ENCODE data around the gene KRT6C.

Gene KRT6C

DNA sequence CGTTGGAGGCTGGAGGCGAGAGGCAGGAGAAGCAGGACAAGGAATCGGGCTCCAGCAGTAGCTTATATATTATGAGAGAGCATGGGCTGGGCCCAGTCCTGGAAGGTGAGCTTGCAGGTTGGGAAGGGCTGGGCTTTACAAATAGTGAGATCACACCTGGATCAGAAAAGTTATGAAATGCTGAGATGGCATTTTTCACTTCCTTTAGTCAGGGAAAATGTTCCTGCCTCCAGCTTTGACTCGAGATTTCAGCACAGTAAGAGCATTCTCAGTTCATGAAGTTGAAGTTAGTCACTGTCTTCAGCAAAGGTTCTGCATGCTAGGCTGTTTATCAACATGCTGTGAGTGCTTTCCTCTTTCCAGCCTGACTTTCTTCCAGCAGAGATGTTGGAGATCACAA is at the start of gene KRT6C:
KRT6C (minus strand) TSS at position 38 of the 400 bp plus-strand sequence. CDS start 68 bp downstream, outside the sequence.
- H3K4me3 ChIP-seq (ENCODE audit: control insufficient read depth, low read depth, low read length), result no peak within 1 kb of the TSS
- TF ChIP-seq, protein P1, sequence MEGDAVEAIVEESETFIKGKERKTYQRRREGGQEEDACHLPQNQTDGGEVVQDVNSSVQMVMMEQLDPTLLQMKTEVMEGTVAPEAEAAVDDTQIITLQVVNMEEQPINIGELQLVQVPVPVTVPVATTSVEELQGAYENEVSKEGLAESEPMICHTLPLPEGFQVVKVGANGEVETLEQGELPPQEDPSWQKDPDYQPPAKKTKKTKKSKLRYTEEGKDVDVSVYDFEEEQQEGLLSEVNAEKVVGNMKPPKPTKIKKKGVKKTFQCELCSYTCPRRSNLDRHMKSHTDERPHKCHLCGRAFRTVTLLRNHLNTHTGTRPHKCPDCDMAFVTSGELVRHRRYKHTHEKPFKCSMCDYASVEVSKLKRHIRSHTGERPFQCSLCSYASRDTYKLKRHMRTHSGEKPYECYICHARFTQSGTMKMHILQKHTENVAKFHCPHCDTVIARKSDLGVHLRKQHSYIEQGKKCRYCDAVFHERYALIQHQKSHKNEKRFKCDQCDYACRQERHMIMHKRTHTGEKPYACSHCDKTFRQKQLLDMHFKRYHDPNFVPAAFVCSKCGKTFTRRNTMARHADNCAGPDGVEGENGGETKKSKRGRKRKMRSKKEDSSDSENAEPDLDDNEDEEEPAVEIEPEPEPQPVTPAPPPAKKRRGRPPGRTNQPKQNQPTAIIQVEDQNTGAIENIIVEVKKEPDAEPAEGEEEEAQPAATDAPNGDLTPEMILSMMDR (IDR thresholded peaks at IDR 0.05; ENCODE audit: control insufficient read depth, insufficient read depth, low read depth, low read length, missing control alignments), result no peak
- DNase-seq (ENCODE audit: low read depth), result no peak

DNA sequence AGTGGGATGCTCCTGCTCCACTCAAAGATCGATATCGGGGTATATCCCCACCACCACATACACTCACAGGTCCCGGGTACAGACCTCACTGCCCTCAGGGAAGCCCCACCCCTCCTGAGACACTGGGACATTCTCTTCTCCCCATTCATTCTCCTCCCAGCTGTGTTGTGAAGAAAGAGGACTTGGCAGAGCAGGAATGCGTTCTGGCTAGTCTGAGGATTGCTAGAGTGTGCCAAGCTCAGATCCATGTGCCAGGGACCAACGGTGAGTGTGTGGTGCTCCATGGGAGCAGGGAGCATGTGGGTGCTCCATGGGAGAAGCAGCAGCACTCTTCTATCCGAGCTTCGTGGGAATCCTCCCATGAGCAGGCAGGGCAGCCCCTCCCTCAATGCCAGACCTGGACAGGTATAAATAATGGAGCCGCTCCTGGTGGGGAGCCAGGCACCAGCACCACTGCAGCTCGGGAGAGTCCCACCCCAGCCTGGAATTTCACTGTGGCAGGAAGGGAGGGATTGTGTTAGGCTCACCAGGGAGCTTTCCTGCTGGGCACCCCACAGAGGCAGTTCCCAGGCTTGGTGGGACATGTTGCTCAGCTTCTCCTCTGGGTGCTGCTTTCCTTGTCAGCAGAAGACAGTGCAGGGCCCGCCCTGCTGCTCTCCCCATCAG is 48.9 kb upstream of the KRT6C start:
- H3K4me3 ChIP-seq (ENCODE audit: control insufficient read depth, low read depth, low read length), result no peak overlapping the region
- DNase-seq (ENCODE audit: low read depth), result no peak

DNA sequence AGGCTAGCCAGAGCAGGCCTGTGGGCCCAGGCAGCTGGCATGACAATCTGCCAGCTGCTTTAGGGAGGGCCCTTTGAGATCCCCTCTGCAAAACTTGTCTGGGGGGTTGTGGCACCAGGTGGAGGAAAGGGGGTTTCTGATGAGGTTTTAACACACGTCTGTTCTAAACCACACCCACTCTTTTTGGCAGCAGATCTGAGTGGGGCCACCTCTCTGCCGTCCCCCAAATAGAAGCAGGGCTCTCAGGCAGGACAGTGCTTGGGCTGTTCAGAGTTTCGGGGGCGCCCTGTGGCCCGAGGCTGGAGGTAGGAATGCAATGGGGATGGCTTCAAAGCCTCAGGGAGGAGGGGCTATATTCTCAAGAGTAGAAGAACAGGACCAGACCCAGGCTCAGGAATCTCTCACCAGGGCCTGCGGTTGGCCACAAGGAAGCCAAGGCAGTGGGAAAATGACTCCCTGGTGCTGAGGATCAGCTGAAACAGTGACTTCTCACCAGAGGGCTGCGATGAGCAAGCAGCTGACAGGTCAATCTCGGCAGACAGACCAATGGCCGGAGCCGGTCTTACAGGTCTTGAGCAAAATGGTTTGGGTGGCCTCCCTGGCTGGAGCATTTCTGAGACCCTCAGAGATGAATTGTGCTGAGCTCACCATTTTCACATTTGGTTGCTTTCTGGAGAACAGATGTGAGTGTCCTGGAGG is 48.1 kb upstream of the KRT6C start:
- no peak for DNase-seq (ENCODE audit: low read depth)
- TF ChIP-seq, protein P1 (IDR thresholded peaks at IDR 0.05; ENCODE audit: control insufficient read depth, insufficient read depth, low read depth, low read length, missing control alignments), result no peak
- no peak overlapping the region for H3K4me3 ChIP-seq (ENCODE audit: control insufficient read depth, low read depth, low read length)

More for the DNA sequence above, 48.9 kb upstream of the KRT6C start:
- TF ChIP-seq, protein P1 (IDR thresholded peaks at IDR 0.05; ENCODE audit: control insufficient read depth, insufficient read depth, low read depth, low read length, missing control alignments), result no peak

DNA sequence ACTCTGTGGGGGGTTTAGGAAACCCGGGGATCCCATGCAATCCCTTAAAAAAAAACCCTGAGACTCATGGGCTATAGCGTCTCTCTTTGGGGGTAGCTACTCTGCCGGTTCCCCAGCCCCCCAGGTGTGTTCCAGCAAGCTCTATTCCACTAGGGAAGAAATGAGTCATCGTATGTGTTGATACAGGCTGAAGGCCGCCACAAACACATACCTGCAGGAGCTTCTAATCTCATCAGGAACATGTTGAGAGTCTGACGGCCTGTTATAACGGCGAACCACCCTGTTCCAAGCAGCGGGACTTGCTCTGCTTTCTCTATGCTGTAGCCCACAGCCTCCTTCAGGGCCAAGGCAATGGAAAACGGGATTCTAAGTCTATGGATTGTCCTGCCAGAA is 47.6 kb upstream of the KRT6C start:
- H3K4me3 ChIP-seq (ENCODE audit: control insufficient read depth, low read depth, low read length), result no peak overlapping the region
- TF ChIP-seq, protein P1 (IDR thresholded peaks at IDR 0.05; ENCODE audit: control insufficient read depth, insufficient read depth, low read depth, low read length, missing control alignments), result no peak
- DNase-seq (ENCODE audit: low read depth), result no peak

DNA sequence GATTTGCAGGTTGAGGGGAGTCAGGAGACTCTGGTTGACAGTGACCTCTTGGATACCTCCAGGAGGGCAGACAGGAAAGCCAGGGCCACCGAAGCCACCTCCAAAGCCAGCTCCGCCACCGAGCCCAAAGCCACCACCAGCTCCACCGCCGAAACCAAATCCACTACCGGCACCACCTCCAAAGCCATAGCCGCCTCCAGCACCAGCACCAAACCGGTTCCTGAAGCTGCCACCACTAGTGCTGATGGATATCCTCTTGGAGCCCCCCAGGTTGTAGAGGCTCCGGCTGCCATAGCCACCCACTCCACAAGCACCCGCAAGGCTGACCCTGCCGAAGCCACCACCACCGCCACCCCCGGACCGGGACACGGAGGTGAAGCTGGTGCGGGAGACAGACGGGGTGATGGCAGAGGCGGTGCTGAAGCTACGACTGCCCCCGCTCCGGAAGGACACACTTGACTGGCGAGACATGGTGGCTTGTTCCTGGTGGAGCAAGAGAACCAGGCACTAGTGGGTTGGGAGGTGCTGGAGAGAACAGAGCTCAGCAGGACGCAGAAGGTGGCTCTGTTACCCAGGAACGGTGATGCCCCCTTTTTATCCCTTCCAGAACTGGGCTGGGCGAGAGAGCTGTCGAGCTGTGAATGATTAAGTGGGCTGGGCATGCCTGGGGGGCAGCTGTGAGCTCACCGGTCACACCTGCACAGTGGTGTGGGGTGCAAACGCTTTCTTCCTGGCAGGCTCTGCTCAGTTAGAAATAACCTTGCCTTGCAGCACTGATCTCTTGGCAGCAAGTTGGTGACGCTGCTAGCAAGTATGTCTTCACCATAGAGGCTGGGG is 46.4 kb upstream of the KRT6C start, which contains the start of gene KRT5:
KRT5 (minus strand) TSS at position 569 of the 837 bp plus-strand sequence; CDS start at position 471, 98 bp downstream.
- no peak for DNase-seq (ENCODE audit: low read depth)
- H3K4me3 ChIP-seq (ENCODE audit: control insufficient read depth, low read depth, low read length), result no peak within 1 kb of the TSS
- TF ChIP-seq, protein P1 (IDR thresholded peaks at IDR 0.05; ENCODE audit: control insufficient read depth, insufficient read depth, low read depth, low read length, missing control alignments), result no peak

DNA sequence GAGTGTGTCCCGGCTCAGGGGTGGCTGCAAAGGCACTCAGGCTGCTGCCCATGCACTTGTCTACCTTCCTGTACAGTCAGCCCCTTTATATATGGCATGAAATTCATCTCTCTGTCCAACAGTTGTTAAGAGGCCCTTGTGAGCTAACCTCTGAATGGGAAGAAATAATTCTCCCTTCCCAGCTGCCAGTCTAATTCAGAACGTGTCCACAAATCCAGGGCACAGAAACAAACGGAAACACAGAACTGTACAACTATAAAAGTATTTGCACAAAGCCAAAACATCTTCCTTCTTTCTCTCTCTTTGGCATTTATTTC is 45.7 kb upstream of the KRT6C start:
- TF ChIP-seq, protein P1 (IDR thresholded peaks at IDR 0.05; ENCODE audit: control insufficient read depth, insufficient read depth, low read depth, low read length, missing control alignments), result no peak
- no peak for DNase-seq (ENCODE audit: low read depth)
- no peak overlapping the region for H3K4me3 ChIP-seq (ENCODE audit: control insufficient read depth, low read depth, low read length)
